Measurements from ENCODE around the gene SMU1. TPM values are rescaled to one million over a fixed set of nuclear protein-coding genes. Genes with fewer than 3 reads are reported as not detected.
A peak's percentile ranks its signal among the peaks of the same experiment; 100 is the strongest.

The SMU1 gene
- total and polyA plus RNA-seq, 2 of the 13 experiments (the other 11 are each of a cell fraction or from before 2014, with no cell fraction given), result 12.9 to 36.6 TPM

GRCh38 chr9:33024966-33025571, 51.4 kb downstream of the SMU1 start, which contains the start of gene DNAJA1 (continued):
- TF ChIP-seq KLF13 (CRISPR knock-in tag; IDR thresholded peaks at IDR 0.05), result peak; percentile 46; the same call in 1 of the 2 replicates
- 0 out of 2 replicates have a peak, but pooled peaks have one; percentile 10 for TF ChIP-seq ZBTB1 (CRISPR knock-in tag; IDR thresholded peaks at IDR 0.05; ENCODE audit: borderline replicate concordance)
- peak; percentile 82; the same call in 1 of the 2 replicates for TF ChIP-seq NCOA1 (CRISPR knock-in tag; IDR thresholded peaks at IDR 0.05)
- 0 out of 2 replicates have a peak, but pooled peaks have one; percentile 12 for TF ChIP-seq ZNF138 (CRISPR knock-in tag; IDR thresholded peaks at IDR 0.05; ENCODE audit: low read depth)
- TF ChIP-seq LRRFIP1 (CRISPR knock-in tag; conservative IDR thresholded peaks at IDR 0.05), result no peak
- no peak for TF ChIP-seq ZBTB7B (CRISPR knock-in tag; IDR thresholded peaks at IDR 0.05)
- 0 out of 2 replicates have a peak, but pooled peaks have one; percentile 23 for TF ChIP-seq PCBP1 (IDR thresholded peaks at IDR 0.05; ENCODE audit: borderline replicate concordance, low read depth, low read length)
- 0 out of 2 replicates have a peak, but pooled peaks have one; percentile 58 for TF ChIP-seq ZSCAN25 (CRISPR knock-in tag; IDR thresholded peaks at IDR 0.05)
- TF ChIP-seq ZNF672 (CRISPR knock-in tag; IDR thresholded peaks at IDR 0.05), result 0 out of 2 replicates have a peak, but pooled peaks have one; percentile 84
- TF ChIP-seq ZNF674 (CRISPR knock-in tag; IDR thresholded peaks at IDR 0.05; ENCODE audit: low read depth), result no peak
- TF ChIP-seq ATF3 (CRISPR knock-in tag; IDR thresholded peaks at IDR 0.05), result no peak; the same call in 1 of the 2 replicates
- TF ChIP-seq NFIB (CRISPR knock-in tag; IDR thresholded peaks at IDR 0.05; ENCODE audit: borderline replicate concordance), result no peak
- TF ChIP-seq ZNF251 (CRISPR knock-in tag; IDR thresholded peaks at IDR 0.05), result peak; percentile 38; the same call in 1 of the 2 replicates
- peak; percentile 53; the same call in 1 of the 2 replicates for TF ChIP-seq KAT7 (CRISPR knock-in tag; IDR thresholded peaks at IDR 0.05; ENCODE audit: borderline replicate concordance)
- TF ChIP-seq KDM6A (CRISPR knock-in tag; IDR thresholded peaks at IDR 0.05; ENCODE audit: low read depth), result no peak; the same call in 1 of the 2 replicates
- TF ChIP-seq MYPOP (CRISPR knock-in tag; IDR thresholded peaks at IDR 0.05), result peak; percentile 99
- TF ChIP-seq ZKSCAN8 (CRISPR knock-in tag; IDR thresholded peaks at IDR 0.05; ENCODE audit: borderline replicate concordance), result peak; percentile 18; the same call in 1 of the 2 replicates
- TF ChIP-seq KDM4B (CRISPR knock-in tag; IDR thresholded peaks at IDR 0.05), result no peak
- TF ChIP-seq ZFP90 (CRISPR knock-in tag; IDR thresholded peaks at IDR 0.05; ENCODE audit: borderline replicate concordance), result peak; percentile 65
- TF ChIP-seq TFDP2 (CRISPR knock-in tag; IDR thresholded peaks at IDR 0.05), result peak; percentile 86
- no peak for TF ChIP-seq ZBTB43 (CRISPR knock-in tag; conservative IDR thresholded peaks at IDR 0.05)
- TF ChIP-seq KLF11 (CRISPR knock-in tag; IDR thresholded peaks at IDR 0.05), result peak; percentile 73
- no peak; the same call in 1 of the 2 replicates for TF ChIP-seq MEIS1 (CRISPR knock-in tag; IDR thresholded peaks at IDR 0.05; ENCODE audit: borderline replicate concordance)
